Activated T-cell treated with anti-CD3 and anti-CD28 coated beads, Interleukin-2, amount 50 U/mL, for 24 hours (primary cell): ENCODE data around the gene SOX5.

ENCODE experiments used
- DNase-seq: peaks from one replicate; pipeline ENCODE4 v3.0.0-alpha.2; 2020
- H3K27ac Mint-ChIP-seq: 2 replicates; pipeline ENCODE4 v1.8.0; 2020; ENCODE audit warnings: mild to moderate bottlenecking, mixed read lengths
- H3K27me3 Mint-ChIP-seq: 2 replicates; pipeline ENCODE4 v1.8.0; 2020; ENCODE audit warnings: mixed read lengths
- H3K36me3 Mint-ChIP-seq: 2 replicates; pipeline ENCODE4 v1.8.0; 2020; ENCODE audit warnings: low read depth, mixed read lengths
- H3K4me1 Mint-ChIP-seq: 2 replicates; pipeline ENCODE4 v1.8.0; 2020; ENCODE audit warnings: low read depth, mixed read lengths
- H3K4me3 Mint-ChIP-seq: 2 replicates; pipeline ENCODE4 v1.8.0; 2020; ENCODE audit warnings: mild to moderate bottlenecking, moderate library complexity, mixed read lengths
- H3K9me3 Mint-ChIP-seq: 2 replicates; pipeline ENCODE4 v1.8.0; 2020; ENCODE audit warnings: mixed read lengths

SOX5 gene

GRCh38 chr12:23775208-23775607, 174.3 kb downstream of the SOX5 start:
- H3K27ac Mint-ChIP-seq: no peak overlapping the region
- no peak overlapping the region for H3K4me3 Mint-ChIP-seq
- H3K4me1 Mint-ChIP-seq: no peaks in the 10 kb centered on the region
- peaks cover 3% of the 10 kb centered on the region for H3K9me3 Mint-ChIP-seq
- no peaks in the 10 kb centered on the region for H3K27me3 Mint-ChIP-seq
- DNase-seq: no peak
- H3K36me3 Mint-ChIP-seq: no peaks in the 10 kb centered on the region

GRCh38 chr12:23771240-23771949, 178.1 kb downstream of the SOX5 start:
- H3K27me3 Mint-ChIP-seq: no peaks in the 10 kb centered on the region
- H3K4me3 Mint-ChIP-seq: no peak overlapping the region
- H3K36me3 Mint-ChIP-seq: no peaks in the 10 kb centered on the region
- no peak for DNase-seq
- peaks cover 5% of the 10 kb centered on the region for H3K9me3 Mint-ChIP-seq
- no peaks in the 10 kb centered on the region for H3K4me1 Mint-ChIP-seq
- no peak overlapping the region for H3K27ac Mint-ChIP-seq

GRCh38 chr12:23770202-23770938, 179.1 kb downstream of the SOX5 start:
- peaks cover 2% of the 10 kb centered on the region for H3K9me3 Mint-ChIP-seq
- no peaks in the 10 kb centered on the region for H3K27me3 Mint-ChIP-seq
- DNase-seq: no peak

GRCh38 chr12:23767834-23768233, 181.6 kb downstream of the SOX5 start:
- Mint-ChIP-seq H3K27ac (no peak overlapping the region), H3K9me3 (peaks cover 2% of the 10 kb centered on the region), H3K4me3 (no peak overlapping the region), H3K27me3 (no peaks in the 10 kb centered on the region), H3K36me3 (no peaks in the 10 kb centered on the region), H3K4me1 (no peaks in the 10 kb centered on the region)
- no peak for DNase-seq

More at GRCh38 chr12:23770202-23770938, 179.1 kb downstream of the SOX5 start:
- no peak overlapping the region for H3K27ac Mint-ChIP-seq
- no peaks in the 10 kb centered on the region for H3K36me3 Mint-ChIP-seq
- H3K4me3 Mint-ChIP-seq: no peak overlapping the region
- no peaks in the 10 kb centered on the region for H3K4me1 Mint-ChIP-seq

- Mint-ChIP-seq H3K36me3 (no peaks in the 10 kb centered on the region), H3K4me3 (no peak overlapping the region), H3K27ac (no peak overlapping the region)
Measured at GRCh38 chr12:23763724-23764123, 185.7 kb downstream of the SOX5 start.

GRCh38 chr12:23760495-23760894, 189.0 kb downstream of the SOX5 start:
- Mint-ChIP-seq H3K4me3 (no peak overlapping the region), H3K4me1 (no peaks in the 10 kb centered on the region), H3K9me3 (no peaks in the 10 kb centered on the region), H3K27me3 (no peaks in the 10 kb centered on the region), H3K36me3 (no peaks in the 10 kb centered on the region), H3K27ac (no peak overlapping the region)
- DNase-seq: no peak

More at GRCh38 chr12:23763724-23764123, 185.7 kb downstream of the SOX5 start:
- peaks cover 2% of the 10 kb centered on the region for H3K9me3 Mint-ChIP-seq
- H3K4me1 Mint-ChIP-seq: no peaks in the 10 kb centered on the region
- H3K27me3 Mint-ChIP-seq: no peaks in the 10 kb centered on the region
- no peak for DNase-seq

- no peak for DNase-seq
- H3K36me3 Mint-ChIP-seq: no peaks in the 10 kb centered on the region
- H3K27me3 Mint-ChIP-seq: no peaks in the 10 kb centered on the region
Measured at GRCh38 chr12:23758608-23759007, 190.9 kb downstream of the SOX5 start.

GRCh38 chr12:23757541-23757962, 191.9 kb downstream of the SOX5 start:
- Mint-ChIP-seq H3K27ac (no peak overlapping the region), H3K36me3 (no peaks in the 10 kb centered on the region), H3K4me1 (no peaks in the 10 kb centered on the region), H3K4me3 (no peak overlapping the region), H3K27me3 (no peaks in the 10 kb centered on the region), H3K9me3 (peaks cover 2% of the 10 kb centered on the region)
- no peak for DNase-seq

More at GRCh38 chr12:23758608-23759007, 190.9 kb downstream of the SOX5 start:
- no peak overlapping the region for H3K27ac Mint-ChIP-seq
- no peaks in the 10 kb centered on the region for H3K9me3 Mint-ChIP-seq
- no peak overlapping the region for H3K4me3 Mint-ChIP-seq
- no peaks in the 10 kb centered on the region for H3K4me1 Mint-ChIP-seq

GRCh38 chr12:23756416-23756815, 193.1 kb downstream of the SOX5 start:
- Mint-ChIP-seq H3K27me3 (no peaks in the 10 kb centered on the region), H3K4me1 (no peaks in the 10 kb centered on the region), H3K27ac (no peak overlapping the region), H3K9me3 (peaks cover 2% of the 10 kb centered on the region), H3K36me3 (no peaks in the 10 kb centered on the region), H3K4me3 (no peak overlapping the region)
- DNase-seq: no peak

GRCh38 chr12:23753628-23754365, 195.7 kb downstream of the SOX5 start:
- no peaks in the 10 kb centered on the region for H3K27me3 Mint-ChIP-seq
- no peak overlapping the region for H3K27ac Mint-ChIP-seq
- peaks cover 2% of the 10 kb centered on the region for H3K9me3 Mint-ChIP-seq
- H3K4me1 Mint-ChIP-seq: no peaks in the 10 kb centered on the region
- H3K36me3 Mint-ChIP-seq: no peaks in the 10 kb centered on the region
- DNase-seq: no peak
- no peak overlapping the region for H3K4me3 Mint-ChIP-seq

GRCh38 chr12:23752245-23752644, 197.2 kb downstream of the SOX5 start:
- no peaks in the 10 kb centered on the region for H3K36me3 Mint-ChIP-seq
- no peaks in the 10 kb centered on the region for H3K4me1 Mint-ChIP-seq
- H3K9me3 Mint-ChIP-seq: peaks cover 2% of the 10 kb centered on the region
- no peak for DNase-seq
- no peaks in the 10 kb centered on the region for H3K27me3 Mint-ChIP-seq
- H3K27ac Mint-ChIP-seq: no peak overlapping the region
- H3K4me3 Mint-ChIP-seq: no peak overlapping the region

GRCh38 chr12:23751641-23752040, 197.8 kb downstream of the SOX5 start:
- Mint-ChIP-seq H3K9me3 (peaks cover 6% of the 10 kb centered on the region), H3K36me3 (no peaks in the 10 kb centered on the region), H3K27ac (no peak overlapping the region), H3K27me3 (no peaks in the 10 kb centered on the region), H3K4me3 (no peak overlapping the region), H3K4me1 (no peaks in the 10 kb centered on the region)
- DNase-seq: no peak

GRCh38 chr12:23750923-23751322, 198.5 kb downstream of the SOX5 start:
- no peak overlapping the region for H3K4me3 Mint-ChIP-seq
- no peaks in the 10 kb centered on the region for H3K36me3 Mint-ChIP-seq
- no peak for DNase-seq

GRCh38 chr12:23744696-23745095, 204.8 kb downstream of the SOX5 start:
- Mint-ChIP-seq H3K36me3 (no peaks in the 10 kb centered on the region), H3K9me3 (peaks cover 7% of the 10 kb centered on the region), H3K27ac (no peak overlapping the region), H3K27me3 (no peaks in the 10 kb centered on the region), H3K4me3 (no peak overlapping the region), H3K4me1 (no peaks in the 10 kb centered on the region)
- DNase-seq: no peak

More at GRCh38 chr12:23750923-23751322, 198.5 kb downstream of the SOX5 start:
- peaks cover 6% of the 10 kb centered on the region for H3K9me3 Mint-ChIP-seq
- H3K4me1 Mint-ChIP-seq: no peaks in the 10 kb centered on the region
- H3K27ac Mint-ChIP-seq: no peak overlapping the region
- H3K27me3 Mint-ChIP-seq: no peaks in the 10 kb centered on the region

GRCh38 chr12:23742574-23742973, 206.9 kb downstream of the SOX5 start:
- Mint-ChIP-seq H3K36me3 (no peaks in the 10 kb centered on the region), H3K4me1 (no peaks in the 10 kb centered on the region), H3K27ac (no peak overlapping the region), H3K4me3 (no peak overlapping the region), H3K27me3 (no peaks in the 10 kb centered on the region), H3K9me3 (peaks cover 11% of the 10 kb centered on the region)
- no peak for DNase-seq
